8988T (cell line): ENCODE data around the gene FUS.

Experiments used
- DNase-seq: peaks from one replicate; pipeline ENCODE4 v3.0.0; 2011

The FUS gene

DNA sequence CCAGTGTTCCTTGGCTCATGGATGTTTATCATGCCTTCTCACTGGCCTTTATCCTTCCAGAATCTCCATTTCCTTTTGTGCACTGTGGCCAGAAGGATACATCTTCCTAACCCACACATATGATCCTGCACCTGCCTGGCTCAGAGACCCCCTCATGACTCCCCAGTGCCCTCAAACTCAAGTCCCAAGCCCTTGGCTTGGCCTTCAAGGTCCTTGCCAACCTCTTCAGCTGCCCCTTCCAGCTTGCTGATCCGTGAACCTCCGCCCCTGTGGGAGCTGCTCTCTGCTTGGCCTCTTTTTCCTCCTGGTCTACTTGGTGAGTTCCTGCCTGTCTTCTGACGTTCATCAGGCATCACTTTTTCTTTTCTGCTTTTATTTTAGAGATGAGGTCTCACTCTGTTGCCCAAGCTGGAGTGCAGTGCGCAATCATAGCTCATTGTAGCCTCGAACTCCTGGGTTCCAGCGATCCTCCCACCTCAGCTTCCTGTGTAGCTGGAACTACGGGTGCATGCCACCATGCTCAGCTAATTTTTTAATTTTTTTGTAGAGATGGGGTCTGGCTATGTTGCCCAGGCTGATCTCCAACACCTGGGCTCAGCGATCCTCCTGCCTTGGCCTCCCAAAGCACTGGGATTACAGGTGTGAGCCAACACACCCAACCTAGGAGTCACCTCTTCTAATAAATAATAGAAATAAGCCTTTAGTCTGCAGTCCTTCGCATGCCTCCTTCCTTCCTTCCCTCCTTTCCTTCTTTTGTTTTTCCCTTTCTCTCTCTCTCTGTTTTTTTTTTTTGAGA lies 25.1 kb downstream of the FUS start:
- no peak for DNase-seq

DNA sequence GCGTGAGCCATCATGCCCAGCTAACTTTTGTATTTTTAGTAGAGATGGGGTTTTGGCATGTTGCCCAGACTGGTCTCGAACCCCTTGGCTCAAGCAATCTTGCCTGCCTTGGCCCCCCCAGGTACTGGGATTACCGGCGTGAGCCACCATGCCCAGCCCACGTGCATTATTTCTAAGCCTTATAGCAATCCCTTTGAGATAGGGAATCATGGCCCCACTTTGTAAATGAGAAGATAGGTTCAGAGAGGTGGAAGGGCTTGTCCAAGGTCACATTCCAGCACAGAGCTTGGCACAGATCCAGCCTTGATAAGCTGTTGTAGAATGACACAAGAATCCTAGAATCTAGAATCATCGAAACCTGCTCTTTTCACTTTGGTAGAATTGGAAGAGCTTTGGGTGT lies 26.8 kb downstream of the FUS start:
- no peak for DNase-seq

DNA sequence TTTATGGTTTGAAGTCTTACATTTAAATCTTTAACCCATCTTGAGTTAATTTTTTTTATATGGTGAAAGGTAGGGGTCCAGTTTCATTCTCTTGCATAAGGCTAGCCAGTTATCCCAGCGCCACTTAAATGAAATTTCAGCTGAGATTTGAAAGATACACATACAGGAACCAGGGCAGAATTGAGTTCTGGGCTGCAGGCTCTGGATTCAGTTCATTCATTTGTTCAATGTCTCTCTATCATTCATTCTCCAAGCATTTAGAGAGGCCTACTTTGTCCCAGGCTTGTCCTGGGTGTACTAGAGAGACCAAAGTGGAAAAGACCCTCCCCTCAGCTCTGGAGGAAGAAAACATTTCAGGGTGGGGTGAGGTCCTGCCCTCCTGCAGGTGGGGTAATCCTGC lies 33.4 kb downstream of the FUS start:
- no peak for DNase-seq

DNA sequence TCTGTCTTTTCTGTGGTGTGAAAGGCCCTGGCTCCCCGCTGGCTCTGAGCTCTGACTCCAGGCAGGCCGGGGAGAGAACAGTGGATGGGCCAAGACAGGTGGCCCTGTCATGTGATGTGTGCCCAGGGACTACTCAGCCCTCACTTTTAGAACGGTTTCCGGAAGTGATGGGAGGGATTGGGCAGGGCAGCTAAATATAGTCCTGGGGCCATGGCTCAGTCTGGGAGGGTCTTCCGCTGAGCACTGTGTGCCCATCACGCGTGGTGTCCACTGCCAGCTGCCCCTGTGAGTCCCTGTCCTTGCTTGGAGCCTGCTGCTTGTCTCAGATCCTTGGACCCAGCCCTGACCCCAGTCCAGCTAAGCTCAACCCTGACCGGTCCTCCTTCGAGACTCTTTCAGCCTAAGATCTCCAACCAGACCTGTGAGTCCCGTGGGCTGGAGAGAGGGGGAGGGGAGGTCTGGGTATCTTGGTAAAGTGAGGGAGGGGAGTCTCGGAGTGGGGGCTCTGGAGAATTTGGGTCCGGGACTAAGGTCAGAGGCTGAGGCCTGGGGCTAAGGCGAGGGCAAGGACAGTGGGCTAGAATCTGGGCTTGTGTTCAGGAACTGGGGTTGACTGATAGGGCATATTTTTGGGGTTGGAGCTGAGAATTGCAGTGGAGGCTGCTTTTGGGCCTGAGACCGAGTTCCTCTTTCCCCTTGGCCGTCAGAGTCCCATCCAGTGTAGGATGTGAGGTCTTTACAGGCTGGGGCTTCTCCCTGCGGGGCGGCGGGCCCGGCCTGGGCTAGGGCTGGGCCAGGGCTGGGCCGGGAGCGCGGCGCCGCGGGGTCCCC lies 34.2 kb downstream of the FUS start, which contains the start of gene TRIM72:
TSS of gene TRIM72 (plus strand) at position 243 of the 831 bp plus-strand sequence. CDS start 620 bp downstream, outside the sequence.
- no peak for DNase-seq

DNA sequence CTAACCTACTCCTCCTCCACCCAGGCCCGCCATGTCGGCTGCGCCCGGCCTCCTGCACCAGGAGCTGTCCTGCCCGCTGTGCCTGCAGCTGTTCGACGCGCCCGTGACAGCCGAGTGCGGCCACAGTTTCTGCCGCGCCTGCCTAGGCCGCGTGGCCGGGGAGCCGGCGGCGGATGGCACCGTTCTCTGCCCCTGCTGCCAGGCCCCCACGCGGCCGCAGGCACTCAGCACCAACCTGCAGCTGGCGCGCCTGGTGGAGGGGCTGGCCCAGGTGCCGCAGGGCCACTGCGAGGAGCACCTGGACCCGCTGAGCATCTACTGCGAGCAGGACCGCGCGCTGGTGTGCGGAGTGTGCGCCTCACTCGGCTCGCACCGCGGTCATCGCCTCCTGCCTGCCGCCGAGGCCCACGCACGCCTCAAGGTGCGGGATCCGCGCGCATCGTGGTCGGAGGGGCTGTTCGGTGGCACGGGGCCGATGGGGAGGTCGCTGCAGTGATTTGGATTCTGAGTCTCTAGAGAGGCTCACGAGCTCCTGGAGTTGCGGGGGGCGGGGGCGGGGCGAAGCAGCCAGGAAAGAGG lies 34.9 kb downstream of the FUS start:
- DNase-seq, result no peak

DNA sequence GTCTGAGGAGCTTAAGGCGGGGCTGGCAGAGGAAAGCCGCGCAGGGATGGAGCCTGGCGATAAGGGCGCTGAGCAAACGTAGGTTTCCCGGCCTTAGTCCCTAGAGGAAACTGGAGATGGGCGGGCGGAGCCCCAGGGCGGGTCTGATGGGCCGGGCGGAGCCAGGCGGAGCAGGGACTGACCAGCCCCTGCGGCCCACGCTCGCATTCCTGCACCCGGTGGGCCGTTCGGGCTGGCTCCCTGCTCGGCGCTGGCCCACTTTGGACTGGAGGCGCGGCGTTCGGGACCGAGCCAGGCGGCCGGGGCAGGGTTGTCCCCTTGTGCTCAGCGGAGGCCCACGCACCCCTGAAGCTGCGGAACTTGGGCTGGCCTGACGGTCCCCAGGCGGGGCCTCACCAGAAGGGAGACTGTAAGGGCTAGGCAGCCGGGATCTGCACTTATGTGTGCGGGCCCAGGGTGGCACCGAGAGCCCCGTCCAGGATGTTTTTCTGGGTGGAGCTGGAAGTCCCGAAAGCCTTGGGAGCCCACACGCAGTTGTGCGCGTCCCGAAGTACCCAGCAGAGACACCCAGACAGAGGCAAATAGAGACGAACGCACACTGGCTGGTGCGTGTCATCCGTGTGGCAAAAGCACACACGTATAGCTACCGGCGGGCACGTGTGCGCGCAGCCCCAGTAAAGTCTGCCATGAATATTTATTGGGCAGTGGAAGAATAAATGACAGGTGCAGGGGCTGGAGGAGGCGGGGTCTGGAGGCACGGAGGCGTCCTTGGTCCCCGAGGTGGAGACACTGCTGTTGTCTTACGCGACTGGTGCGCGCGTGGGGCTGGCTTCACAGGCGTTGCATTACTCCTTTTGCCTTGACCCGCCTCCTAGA lies 35.6 kb downstream of the FUS start:
- peak; percentile 98 for DNase-seq

DNA sequence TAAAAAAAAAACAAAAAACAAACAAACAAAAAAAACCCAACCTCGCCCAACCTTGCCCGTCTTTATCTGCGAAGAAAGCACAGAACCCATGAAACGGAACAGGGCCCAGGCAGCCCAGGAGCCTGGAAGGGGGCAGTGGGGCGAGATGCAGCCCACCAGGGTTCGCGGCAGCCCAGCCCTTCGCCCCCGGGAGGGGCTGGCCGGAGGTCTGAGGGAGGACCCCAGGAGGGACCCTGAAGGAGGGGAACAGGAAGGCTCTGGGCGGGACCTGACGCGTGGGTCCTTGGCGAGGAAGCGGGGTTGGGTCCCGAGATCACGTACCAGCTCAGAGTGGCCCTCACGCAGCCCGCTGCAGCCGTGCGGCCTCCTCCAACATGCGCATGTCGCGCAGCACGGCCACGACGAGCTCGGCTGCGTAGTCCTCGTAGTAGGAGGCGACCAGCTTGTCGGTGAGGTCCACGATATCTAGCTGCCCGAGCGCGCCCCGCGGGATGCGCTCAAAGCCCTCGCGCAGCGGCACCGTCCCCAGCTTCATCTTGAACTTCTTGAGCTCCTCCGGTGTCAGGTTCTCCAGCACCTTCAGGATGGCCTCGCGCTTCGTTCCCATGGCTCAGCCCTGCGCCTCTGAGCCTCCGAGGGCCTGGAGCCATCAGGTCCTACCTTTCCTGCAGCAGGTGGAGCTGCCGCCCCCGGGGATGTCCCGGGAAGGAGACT lies 36.6 kb downstream of the FUS start, which contains the start of gene PYDC1:
TSS of gene PYDC1 (minus strand) at position 714 of the 714 bp plus-strand sequence. CDS start at position 607, 107 bp downstream.
- no peak for DNase-seq

DNA sequence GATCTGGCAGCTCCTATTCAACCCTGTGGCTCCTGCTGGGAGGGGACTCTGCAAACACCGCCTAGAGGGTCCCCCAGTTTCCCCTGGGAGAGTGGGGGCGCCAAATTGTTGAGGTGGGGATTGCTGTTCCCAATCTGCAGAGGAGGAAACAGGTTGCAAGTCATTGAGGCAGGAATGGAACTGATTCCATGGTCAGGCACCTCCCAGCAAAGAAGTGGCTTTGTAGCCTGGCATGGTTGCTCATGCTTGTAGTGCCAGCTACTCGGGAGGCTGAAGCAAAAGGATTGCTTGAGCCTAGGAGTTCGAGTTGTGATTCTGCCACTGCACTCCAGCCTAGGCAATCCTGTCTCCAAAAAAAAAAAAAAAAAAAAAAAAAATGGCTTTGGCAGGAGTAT lies 37.2 kb downstream of the FUS start:
- no peak for DNase-seq

DNA sequence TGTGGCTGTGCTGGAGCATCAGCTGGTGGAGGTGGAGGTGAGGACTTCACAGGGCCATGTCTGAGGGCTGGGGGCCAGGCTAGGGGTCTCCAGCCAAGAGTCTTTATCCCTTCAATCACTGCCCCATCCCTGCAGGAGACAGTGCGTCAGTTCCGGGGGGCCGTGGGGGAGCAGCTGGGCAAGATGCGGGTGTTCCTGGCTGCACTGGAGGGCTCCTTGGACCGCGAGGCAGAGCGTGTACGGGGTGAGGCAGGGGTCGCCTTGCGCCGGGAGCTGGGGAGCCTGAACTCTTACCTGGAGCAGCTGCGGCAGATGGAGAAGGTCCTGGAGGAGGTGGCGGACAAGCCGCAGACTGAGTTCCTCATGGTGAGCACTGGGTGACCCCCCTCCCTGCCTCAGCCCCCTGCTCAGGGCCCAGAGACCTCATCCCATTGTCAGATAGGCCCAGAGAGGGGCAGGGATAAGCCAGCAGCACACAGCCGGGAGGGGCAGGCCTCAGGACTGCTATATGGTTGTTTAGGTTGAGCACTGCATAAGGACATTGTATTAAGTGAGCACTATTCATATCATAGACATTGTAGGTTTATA lies 39.3 kb downstream of the FUS start:
- no peak for DNase-seq

DNA sequence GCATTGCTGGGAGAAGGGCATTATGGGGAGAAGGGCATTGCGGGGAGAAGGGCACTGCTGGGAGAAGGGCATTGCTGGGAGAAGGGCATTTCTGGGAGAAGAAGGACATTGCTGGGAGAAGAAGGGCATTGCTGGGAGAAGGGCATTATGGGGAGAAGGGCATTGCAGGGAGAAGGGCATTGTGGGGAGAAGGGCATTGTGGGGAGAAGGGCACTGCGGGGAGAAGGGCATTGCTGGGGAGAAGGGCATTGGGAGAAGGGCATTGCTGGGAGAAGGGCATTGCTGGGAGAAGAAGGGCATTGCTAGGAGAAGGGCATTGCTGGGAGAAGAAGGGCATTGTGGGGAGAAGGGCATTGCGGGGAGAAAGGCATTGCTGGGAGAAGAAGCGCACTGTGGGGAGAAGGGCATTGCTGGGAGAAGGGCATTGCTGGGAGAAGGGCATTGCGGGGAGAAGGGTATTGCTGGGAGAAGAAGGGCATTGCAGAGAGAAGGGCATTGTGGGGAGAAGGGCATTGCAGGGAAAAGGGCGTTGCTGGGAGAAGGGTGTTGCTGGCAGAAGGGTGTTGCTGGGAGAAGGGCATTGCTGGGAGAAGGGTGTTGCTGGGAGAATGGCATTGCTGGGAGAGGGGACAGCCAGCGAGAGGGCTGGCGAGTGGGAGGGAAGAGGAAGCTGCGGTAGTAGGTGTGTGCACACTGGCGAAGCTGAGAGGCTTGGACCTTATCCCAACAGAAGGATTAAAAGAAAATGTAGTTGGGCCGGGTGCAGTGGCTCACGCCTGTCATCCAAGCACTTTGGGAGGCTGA lies 41.6 kb downstream of the FUS start:
- no peak for DNase-seq

DNA sequence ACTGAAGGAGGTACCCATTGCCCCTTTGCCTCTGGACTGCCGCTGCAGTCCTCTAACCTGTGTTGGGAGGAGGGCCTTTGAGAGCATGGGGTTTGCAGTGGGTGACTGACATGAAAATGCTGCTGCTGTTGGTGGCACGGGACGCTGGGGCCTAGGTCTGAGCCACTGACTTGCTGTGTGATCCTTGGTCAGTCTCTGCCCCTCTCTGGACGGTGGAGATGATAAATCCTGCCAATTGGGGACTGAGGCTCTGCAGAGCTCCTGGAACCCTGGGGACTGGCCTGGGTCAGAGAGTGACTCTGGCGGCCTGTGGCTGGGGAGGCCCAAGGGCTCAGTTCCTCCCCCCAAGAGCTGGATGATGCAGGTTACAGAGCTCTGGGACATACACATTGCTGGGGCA lies 43.1 kb downstream of the FUS start:
- DNase-seq, result no peak

DNA sequence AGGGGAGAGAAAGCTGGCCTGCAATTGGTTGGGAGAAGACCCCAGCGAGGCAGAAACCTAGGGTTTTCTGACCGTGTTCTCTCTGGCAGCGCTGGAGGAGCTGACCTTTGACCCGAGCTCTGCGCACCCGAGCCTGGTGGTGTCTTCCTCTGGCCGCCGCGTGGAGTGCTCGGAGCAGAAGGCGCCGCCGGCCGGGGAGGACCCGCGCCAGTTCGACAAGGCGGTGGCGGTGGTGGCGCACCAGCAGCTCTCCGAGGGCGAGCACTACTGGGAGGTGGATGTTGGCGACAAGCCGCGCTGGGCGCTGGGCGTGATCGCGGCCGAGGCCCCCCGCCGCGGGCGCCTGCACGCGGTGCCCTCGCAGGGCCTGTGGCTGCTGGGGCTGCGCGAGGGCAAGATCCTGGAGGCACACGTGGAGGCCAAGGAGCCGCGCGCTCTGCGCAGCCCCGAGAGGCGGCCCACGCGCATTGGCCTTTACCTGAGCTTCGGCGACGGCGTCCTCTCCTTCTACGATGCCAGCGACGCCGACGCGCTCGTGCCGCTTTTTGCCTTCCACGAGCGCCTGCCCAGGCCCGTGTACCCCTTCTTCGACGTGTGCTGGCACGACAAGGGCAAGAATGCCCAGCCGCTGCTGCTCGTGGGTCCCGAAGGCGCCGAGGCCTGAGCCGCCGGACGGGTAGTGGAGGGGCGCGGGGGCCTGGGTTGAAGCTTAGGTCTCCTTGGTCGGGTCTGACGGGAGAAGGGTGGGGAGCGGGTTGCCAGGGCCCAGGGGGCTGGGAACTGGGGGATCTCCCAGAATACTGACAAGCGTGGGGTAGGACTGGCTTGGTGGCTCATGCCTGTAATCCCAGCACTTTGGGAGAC lies 44.4 kb downstream of the FUS start:
- DNase-seq, result no peak

DNA sequence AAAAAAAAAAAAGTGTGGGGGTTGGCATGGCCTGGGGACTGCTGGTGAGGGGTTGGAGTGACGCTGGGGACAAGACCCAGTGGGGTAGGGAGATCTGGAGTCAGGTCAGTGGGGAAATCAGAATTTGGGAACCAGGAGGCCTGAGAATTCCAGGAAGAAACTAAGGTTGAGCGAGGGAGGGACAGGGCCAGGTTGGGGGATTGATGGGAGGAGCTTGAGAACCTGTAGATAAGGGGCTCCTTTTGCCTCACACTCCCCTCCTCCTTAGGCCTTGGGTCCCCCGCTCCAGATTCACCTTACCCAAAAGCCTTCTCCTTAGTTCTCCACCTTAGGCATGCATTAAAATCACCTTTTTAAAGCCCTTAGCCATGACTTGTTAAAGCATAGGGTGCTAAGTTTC lies 45.3 kb downstream of the FUS start:
- no peak for DNase-seq

DNA sequence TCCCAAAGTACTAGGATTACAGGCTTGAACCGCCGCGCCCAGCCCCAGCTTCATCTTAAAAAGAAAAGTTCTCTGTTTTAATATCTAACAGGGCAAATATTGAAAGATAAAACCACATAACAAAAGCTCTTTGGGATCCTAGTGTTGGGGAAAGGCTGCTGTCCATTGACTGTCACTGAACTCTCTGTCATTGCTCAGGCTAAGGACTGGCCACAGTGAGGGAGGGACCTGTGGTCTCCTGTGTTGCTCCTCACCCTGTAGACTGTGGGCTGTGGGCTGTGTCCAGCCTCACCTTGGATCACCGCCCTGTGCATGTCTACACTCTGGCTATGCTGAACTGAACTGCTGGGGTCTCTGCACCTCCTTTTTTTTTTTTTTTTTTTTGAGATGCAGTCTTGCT lies 48.3 kb downstream of the FUS start:
- no peak for DNase-seq

DNA sequence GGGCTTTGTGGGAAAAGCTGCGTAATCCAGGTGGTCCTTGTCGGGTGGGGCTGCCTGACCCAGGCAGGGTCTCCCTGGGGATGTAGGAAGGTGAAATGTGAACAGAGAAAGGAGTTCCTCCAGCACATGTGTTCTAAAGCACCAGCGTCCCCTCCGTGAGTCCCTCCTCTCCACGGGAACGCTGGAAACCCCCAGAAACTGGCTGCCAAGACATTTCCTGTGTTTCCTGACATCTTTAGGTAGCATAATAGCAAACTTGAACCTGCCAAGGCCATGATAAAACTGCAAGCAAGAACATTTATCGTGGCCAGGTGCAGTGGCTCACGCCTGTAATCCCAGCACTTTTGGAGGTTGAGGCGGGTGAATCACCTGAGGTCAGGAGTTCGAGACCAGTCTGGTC lies 49.6 kb downstream of the FUS start:
- DNase-seq, result no peak

DNA sequence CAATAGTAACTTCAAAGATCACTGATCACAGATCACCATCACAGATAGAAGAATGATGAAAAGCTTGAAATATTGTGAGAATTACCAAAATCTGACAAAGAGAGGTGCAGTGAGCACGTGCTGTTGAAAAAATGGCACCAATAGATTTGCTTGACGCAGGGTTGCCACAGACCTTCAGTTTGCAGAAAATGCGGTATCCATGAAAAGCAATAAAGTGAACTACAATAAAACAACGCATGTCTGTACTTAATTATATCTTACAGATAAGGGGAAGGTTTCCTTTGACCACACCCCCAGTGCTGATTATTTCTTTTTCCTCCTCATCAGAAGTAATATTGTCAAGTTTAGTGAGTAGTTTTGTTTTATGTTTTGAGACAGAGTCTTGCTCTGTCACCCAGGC lies 58.1 kb downstream of the FUS start:
- DNase-seq, result no peak
